ENCODE data around the gene BNC1.
"Not testable (repeated sequence)": the region's sequence is repeated elsewhere in the genome, so short reads cannot be mapped to it uniquely, and the experiment has no call there.

BNC1 gene

DNA sequence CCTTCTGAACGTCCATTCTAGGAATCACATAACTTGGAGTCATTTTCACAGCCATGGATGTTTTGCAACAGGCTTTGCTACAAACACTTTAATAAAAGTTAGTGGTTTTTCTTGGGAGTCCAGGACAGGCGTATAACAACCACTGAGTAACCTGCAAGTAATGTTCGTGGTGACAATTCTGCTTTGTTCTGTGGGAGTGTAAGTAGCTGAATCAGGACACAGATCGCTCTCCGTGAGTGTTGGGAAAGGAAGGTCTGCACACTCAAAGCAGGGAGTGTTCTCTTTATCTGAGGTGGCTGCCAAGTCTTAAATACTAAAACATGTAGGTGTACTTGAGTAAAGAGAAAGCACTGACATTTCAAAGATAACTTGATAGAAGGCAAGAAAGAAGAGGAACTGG, 7.9 kb upstream of the BNC1 start:
- no peak for DNase-seq (ENCODE audit: low read depth)

DNA sequence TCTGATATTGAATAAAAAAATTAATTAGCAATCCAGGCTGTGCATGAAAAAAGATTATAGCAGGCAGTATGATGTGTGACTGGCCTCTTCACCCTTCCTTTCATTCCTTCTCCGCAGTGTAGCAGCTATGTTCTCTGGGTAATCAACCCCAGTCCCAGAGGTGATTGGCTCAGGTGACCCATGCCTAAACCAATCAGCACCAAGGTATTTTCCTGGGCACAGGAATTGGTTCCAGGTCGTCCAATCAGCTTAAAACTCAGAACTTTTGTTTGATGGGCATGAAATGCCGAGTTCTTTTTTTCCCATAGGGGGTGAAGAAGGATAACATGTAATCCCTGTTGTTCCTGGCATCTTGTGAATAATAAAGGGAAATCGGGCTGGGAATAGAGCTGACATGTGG, 5.8 kb upstream of the BNC1 start:
- DNase-seq (ENCODE audit: low read depth), result no peak

DNA sequence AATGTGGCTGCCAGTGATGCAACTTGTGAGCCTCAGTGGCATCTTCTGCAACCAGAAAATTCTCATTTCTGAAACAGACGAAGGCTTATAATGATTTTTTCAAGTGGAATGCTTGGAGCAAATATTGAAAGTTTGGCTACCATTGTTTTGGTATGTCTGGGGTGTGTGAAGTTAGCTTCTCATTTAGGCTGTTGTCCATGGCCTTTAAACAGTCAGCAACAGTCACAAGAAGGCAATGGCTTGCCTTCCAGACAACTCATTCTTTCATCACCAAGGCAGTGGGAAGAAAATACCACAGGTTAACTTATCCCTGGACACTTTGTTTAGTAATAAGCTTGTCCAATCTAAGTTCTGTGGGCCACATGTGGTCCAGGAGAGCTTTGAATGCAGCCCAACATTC, 4.7 kb upstream of the BNC1 start:
- no peak for DNase-seq (ENCODE audit: low read depth)

DNA sequence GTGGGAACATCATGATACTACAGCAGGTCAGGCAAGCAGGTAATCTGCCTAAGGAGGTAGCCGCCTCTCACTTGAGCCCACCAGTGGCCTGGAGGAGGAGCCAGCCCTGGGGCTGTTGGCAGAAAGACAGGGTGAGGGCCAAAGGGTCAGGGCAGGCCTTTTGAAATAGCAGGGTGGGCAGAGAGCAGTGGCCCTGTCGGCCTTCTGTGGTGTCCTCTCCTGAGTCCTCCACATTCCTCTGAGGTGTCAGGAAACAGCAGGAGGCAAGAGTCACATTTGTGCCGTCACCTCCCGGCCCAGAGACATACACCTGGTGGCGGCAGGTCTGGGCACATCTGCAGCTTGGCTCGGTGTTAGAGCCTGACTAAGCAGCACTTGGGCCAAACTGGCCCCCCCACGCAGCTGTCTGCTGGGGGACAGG, 3.9 kb upstream of the BNC1 start:
- no peak for DNase-seq (ENCODE audit: low read depth)

DNA sequence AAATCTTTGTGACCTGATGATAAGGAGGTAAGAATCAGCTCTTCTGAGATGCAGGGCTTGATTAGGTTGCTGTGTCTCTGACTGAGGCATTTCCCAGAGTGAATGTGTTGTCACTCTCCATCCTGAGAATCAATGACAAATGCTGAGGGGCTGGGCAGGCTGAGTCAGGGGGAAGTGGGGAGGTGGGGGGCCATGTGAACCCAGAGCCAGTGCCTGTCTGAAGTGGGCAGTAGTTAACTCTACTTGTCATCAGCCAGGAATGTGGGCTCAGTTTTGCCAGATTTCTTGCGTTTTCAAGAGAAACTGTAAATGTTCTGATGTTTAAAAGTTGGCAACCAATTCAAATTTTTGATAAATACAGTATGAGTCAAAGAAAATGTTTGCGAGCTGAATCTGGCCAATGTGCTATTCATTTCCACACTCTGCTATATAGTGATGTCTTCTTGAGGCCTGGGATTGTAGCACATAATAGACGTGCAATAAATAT, 3.1 kb upstream of the BNC1 start:
- DNase-seq (ENCODE audit: low read depth), result no peak

DNA sequence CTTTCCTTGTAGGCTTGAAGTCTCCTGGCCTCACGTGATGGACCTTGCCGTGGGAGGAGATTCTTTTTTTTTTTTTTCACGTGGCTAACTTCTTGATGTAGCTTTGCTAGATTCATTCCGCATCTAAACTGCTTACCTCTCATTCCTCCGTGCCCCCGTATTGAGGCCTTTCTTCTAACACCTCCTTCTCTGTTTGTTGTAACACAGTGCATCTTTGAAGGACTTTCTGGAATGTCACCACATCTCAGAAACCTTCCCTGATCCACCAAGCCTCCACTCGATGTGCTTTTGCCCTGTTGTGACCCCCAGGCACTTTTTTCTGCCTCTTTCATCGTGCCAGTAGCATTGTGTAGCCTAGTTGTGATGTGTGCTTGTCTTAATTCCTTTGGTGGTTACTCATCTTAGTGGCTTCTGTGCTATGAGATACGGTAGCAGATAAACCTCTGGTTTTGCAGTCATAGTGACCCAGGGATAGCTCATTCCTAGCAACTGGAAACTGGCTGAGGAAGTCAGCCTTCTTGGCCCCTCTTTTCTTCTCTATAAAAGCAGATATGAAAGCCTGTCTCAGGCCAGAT, 1.6 kb upstream of the BNC1 start:
- DNase-seq (ENCODE audit: low read depth), result no peak

DNA sequence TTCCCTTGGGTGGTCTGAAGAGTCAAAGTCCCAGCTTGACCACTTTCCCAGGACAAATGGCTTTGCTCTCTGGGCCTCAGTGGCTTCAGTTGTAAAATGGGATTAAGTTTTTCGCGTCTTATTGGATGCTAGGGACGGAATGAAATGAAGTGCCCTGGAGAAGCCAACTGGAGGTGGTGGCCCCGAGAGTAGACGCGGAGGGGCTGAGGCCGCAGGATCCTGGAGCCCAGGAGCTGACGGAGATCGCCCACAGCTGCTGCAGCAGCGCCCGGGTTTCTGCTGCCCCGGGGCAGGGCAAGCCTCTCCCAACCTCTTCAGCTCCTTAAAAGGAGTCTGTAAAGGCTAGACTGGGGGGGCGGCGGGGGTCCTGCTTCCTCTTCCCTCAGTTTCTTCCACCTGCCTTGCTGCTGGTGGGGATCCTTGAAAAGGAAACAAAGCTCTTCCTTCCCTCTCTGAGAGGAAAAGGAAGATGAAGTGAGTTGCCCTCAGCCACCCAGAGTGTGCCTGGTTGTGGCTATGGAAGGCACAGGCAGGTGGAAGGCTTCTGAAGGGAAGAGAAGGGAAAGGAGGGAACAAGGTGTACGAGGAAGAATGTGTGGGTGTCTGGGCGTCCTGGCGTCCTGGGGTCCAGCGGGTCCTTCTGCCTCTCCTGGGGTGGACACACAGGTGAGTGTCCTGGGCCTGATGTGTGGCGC, 967 bp upstream of the BNC1 start:
- no peak for DNase-seq (ENCODE audit: low read depth)

DNA sequence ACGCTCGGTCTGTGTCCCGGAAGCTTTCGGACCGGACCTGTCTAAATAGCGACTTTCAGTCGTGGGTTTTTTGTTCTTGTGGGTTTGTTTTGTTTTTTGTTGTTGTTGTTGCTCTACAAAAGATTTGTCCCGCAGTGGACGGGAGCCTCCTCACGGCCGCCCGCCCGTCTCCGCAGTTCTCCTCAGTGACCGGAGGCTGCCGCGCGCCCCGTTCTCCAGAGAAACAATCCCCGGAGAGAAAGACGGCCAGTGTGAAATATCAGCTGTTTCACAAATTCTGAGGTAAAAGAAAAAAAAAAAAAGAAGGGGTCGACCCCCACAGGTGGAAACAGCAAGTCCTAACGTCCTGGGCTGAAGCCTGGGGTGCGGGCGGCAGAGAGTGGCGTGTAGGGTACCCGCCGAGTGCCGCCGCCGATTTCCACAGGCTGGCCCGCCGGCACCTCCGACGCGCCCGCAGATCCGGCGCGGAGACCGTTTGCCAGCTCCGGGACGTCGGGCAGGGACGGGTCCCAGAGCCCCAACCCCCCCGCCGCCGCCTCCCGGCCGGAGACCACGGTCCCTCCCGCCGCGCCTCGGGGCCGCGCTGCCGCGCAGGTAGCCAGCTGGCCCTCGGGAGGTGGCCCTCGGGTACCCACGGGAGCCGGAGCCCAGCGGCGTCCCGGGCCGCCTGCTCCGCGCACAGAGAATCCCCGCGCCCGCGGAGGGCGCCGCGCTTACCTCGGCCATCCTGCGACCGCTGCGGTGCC, 478 bp downstream of the BNC1 start:
- no peak for DNase-seq (ENCODE audit: low read depth)

DNA sequence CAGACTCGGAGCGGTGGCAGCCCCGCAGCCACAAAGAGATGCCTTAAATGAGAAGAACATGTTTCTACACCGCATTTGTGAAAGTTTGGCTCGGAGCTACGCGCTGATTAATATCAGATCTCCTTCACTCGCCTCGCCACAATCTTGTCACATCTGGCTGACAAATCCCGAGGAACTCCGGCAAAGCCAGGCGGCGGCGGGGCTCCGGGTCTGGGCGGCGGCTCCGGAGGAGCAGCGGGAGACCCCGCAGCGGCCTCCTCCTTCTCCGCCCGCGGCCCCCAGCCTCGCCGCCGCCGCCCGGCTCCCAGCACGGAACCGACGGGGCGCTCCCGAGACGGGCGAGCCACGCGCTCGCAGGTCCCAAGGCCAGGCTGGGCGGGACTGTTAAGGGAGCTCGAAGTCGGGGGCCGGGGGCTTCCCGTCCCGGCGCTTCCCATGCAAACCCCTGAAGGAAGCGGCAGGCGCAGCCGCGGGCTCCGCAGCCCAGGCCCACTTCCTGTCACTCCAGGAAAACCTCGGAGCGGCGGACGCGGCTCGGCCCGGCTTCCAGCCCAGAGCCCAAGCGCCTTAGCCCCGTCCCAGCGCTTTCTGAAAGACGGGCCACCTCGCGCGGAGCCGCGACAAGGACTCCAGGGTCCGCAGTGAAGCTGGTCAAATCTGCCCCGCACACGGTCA, 1.2 kb downstream of the BNC1 start:
- DNase-seq (ENCODE audit: low read depth), result no peak

DNA sequence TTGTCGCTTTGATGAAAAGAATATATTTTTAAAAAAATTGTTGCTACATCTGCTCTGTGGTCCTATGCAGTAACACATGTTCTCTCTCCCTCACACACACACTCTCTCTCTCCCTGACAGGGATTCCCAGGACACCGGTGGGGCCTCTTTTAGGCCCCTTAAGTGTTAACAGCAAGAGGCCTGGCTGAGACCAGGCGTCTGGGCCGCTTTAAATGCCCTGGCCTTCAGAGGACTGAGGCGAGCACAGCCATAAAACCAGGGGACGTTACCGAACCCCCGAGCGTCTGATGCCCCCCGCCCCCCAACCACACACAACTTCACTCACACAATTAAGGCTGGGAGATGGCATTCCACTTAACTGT, 1.7 kb downstream of the BNC1 start:
- DNase-seq (ENCODE audit: low read depth), result no peak

DNA sequence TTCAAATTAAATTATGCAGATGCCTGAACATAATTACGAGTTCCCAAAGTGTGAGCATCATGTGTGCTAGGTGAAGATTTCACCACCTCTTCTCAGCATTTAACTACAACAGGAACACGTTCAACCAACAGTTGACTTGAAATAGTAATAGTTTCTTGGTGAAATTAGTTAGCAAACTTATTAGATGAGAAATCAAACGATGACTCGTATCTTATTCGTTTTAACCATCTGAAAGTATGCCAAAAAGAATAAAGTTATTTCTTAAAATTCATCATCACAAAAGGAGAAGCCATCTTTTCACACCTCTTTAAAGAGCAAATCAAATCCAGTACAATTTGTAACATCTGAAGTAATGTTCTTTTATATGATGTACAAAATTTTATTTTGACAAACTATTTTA, 2.3 kb downstream of the BNC1 start:
- DNase-seq (ENCODE audit: low read depth), result no peak

DNA sequence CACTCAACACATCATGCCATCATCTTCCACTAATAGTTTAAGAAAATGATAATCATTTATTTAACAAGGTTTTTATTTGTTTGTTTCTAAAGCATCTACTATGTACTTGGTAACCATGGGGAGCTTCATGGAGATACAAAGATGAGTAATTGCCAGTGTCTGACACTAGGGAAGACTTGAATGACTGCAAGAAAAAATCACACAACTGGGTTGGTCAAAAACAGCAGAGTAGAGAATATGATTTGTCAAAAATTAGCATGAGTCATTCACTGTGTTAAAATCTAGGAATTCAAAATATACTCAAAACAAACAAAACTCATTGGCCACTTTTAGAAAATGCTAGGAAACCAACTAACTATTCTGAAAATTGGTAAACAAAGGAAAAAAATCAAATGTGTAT, 6.3 kb downstream of the BNC1 start:
- DNase-seq (ENCODE audit: low read depth), result no peak

DNA sequence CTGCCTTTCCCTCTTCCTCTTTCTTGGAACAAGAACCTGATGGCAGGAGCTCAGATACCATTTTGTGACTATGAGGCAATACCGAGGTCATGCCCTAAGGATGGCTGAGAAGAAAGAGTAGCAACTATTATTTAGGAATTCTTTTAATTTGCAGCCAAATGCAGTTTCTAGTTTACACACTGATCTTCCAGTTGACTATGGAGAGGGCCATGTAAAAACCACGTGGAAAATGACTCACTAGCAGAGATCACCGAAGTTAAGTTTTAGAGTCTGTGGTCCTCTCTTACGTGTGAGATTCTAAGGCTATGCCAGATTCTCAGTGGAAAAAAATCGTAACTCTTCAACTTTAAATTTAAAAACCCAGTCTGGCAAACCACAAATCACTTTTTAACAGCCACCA, 7.8 kb downstream of the BNC1 start:
- DNase-seq (ENCODE audit: low read depth), result no peak

DNA sequence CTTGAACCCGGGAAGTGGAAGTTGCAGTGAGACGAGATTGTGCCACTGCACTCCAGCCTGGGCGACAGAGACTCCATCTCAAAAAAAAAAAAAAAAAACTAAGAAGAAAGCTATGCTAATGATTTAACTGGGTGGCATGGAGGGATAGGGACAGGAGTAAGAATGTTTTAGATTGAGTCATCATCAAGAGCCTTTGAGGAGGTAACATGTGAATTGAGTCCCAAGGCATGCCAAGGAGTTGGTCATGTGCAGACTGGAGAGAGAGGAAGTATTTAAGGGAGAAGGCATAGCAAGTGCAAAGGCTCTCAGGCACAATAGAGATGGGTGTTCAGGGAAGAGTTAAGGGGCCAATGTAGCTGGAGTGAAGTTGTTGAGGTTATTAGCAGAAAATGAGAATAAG, 9.1 kb downstream of the BNC1 start:
- DNase-seq (ENCODE audit: low read depth), result no peak

DNA sequence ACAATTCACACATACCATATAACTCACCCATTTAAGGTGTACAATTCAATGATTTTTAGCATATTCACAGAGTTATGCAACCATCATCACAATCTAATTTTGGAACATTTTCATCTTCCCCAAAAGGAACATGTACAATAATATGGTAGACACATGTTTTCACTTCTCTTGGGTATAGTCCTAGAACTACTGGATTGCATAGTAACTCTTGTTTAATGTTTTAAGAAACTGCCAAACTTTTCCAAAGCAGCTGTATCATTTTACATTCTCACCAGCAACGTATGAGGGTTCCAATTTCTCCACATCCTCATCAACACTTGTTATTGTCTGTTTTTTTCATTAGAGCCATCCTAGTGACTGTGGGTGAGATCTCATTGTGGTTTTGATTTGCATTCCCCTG, 14.3 kb downstream of the BNC1 start:
- no peak for DNase-seq (ENCODE audit: low read depth)

DNA sequence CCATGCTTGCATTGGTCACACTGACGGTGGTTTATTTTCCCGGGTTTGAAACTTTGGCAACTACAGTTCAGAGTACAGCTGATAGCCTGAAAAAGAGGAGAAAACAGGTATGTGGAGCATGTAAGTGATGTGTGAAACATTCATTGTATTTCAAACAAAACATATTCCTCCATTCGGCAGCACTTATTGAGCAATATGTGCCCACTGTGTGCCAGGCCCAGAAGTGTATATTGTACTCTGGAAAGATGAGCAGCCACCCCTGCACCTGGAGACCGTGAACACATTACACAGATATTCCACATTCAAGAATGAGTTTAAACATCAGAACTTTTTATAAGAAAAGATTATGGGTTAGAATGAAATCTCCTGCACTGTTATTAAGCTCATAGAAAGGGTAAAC, 16.3 kb downstream of the BNC1 start:
- DNase-seq (ENCODE audit: low read depth), result no peak

DNA sequence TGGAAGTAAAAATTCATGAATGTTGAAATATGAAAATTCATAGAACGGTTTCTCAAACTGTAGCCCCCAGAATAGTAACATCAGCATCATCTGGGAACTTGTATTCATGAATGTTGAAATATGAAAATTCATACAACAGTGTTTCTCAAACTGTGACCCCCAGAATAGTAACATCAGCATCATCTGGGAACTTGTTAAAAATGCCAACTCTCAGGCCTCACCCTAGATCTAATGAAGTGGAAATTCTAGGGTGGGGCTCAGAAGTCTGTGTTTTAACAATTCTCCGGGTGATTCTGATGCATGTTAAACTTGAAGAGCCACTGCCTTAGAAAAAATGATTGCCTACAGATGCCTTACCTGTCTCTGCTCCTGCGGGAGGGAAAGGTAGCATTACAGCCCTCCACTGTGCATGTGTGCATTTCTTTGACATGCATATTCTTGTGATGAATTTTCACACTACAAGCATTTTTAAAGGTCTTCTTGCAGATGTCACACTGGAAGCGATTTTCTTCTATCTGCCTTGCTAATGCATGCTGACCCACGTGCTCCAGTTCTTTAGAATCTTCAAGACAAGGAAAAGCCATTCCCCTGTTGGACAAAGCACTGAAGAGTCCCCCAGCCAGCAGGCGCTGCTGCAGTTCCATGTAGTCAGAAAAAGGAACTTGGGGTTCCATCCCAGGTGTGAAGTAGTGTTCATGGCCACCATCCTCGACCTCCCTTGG, 21.7 kb downstream of the BNC1 start:
- DNase-seq (ENCODE audit: low read depth), result no peak

DNA sequence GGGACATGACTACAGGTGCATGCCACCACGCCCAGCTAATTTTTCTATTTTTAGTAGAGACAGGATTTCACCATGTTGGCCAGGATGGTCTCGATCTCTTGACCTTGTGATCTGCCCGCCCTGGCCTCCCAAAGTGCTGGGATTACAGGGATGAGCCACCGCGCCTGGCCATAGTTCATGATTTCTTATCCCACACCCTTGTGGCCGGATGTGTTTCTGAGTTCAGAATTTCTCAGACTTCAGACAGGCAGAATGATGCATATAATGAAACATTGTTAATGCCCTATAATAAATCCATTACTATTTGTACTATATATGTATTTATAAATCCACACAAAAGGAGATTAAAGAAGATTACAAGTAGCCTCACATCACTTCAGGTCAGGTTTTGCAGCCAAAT, 22.3 kb downstream of the BNC1 start:
- DNase-seq (ENCODE audit: low read depth), result not testable (repeated sequence)

DNA sequence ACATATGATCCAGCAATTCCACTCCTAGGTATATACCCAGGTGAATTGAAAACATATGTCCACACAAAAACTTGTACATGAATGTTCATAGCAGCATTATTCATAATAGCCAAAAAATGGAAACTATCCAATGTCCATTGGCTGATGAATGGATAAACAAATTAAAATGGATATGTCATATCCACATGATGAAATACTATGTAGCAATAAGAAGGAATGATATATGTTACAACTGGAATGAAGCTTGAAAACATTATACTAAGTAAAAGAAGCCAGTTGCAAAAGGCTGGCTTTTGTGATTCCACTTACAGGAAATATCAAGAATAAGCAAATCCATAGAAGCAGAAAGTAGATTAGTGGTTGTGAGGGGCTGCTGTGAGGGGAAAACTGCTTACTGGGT, 33.7 kb downstream of the BNC1 start:
- DNase-seq (ENCODE audit: low read depth), result no peak

DNA sequence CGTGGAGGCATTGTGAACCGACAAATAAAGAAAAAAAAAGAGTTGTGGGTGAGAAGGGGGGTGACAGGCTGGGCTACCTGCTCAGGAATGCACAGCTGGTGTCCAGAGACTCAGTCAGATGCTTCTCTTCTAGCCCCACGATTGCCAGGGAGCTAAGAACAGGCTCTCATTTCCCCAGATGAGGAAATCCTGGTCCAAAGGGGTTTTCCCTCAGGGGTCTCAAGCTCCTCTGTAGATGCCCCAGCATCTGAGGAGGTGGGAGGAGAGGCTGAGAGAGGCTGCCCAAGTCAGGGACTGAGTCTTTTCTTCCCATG, 35.5 kb downstream of the BNC1 start:
- DNase-seq (ENCODE audit: low read depth), result no peak

DNA sequence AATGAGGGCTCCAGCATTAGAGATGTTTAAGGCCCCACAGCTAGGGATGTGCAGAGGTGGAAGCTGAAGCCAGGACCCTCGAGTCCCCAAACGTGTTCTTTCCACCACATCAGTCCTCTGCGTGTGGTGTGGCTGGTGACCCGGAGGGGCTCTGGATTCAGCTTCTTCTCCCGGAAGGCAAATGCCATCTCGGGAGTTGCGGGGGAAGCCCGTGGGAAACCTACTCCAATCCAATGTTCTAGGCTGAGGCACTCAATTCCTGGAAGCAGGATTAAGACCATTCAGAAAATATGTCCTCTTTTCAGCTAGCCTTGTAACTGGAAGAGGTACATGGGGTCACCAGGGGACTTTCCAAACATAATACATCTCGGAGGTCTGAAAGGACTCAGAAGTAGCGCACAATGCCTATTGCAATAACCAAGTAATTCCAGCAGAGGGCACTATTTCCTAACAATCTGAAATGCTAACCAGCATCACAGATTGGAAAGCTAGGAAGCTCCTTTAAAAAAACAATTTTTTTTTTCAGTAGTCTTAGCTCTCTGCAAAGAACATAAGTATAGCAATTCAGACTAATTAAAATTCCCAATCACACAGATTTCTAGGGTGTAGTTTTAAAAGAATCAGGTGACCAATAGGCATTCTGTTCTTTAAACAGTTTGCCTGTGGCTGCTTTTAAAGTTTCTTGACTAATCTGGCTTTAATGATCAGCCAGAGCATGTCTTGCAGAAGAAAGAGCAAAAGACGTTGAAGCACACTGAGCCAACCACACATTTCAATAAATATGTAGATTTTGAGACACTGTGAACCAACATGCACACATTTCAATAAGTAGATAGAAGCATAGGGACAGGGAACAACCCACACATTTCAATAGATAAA, 36.1 kb downstream of the BNC1 start:
- DNase-seq (ENCODE audit: low read depth), result no peak

DNA sequence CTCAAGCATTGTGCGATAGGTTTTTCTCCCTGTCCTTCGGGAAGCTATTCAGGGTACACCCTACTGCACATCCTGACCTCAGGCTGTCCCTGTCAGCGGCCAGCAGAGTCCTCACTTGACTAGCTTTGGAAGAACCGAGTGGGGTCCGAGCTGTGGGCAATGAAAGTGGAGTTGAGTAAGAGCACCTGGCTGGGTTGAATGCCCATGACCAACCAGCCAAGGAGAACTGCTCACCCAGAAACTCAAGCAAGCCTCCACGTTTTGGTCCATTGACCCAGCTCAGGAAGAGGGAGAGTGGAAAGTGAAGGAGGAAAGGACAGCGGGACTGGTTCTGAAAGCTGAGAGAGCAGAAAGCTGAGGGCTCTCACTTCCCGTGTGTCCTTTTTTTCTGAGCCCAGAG, 40.8 kb downstream of the BNC1 start:
- no peak for DNase-seq (ENCODE audit: low read depth)

Data from stimulated activated CD8-positive, alpha-beta memory T cell treated with anti-CD3 and anti-CD28 coated beads, Interleukin-7, amount 100 ng/mL, for 24 hours (primary cell).